AG04450 (cell line): Measurements from ENCODE around the gene VGLL4. TPM values are rescaled to one million over a fixed set of nuclear protein-coding genes. Genes with fewer than 3 reads are reported as not detected.

Source experiments
- CTCF ChIA-PET: fragments of 300-600, 350-600 bp; formaldehyde crosslinking; extraction: SDS; loops from one replicate; lab custom pipeline; 2022; ENCODE audit warnings: antibody characterized with exemption, inconsistent platforms; lab: Charles Lee
- POLR2A ChIA-PET: fragments of 350-600 bp; formaldehyde crosslinking; extraction: SDS; loops from one replicate; lab custom pipeline; 2021; ENCODE audit warnings: antibody characterized with exemption, inconsistent platforms; lab: Yijun Ruan, JAX
- DNase-seq: peaks from one replicate; pipeline ENCODE4 v3.0.0-alpha.2; 2011; ENCODE audit warnings: low read depth, low spot score
- H3K27ac ChIP-seq: one replicate; pipeline ENCODE4 v1.5.1; 2012; ENCODE audit warnings: low read depth, low read length, control low read depth
- H3K27me3 ChIP-seq: one replicate; pipeline ENCODE4 v1.6.0; 2012; ENCODE audit warnings: low read length; ENCODE audit not compliant: control insufficient read depth, insufficient read depth
- H3K4me3 ChIP-seq: 2 replicates; pipeline ENCODE4 v1.5.1; 2011; ENCODE audit warnings: mild to moderate bottlenecking, low read depth, low read length, control low read depth
- H3K9me3 ChIP-seq: 2 replicates; pipeline ENCODE4 v1.5.1; 2012; ENCODE audit warnings: low read length; ENCODE audit not compliant: control insufficient read depth, insufficient read depth
- polyA plus RNA-seq: library from polyadenylated mRNA; depleted of rRNA; stranded (reverse); fragments of >200 nt; gene quantifications from 2 replicates; pipeline ENCODE4 v1.2.3, GENCODE V29; 2011
- TF ChIP-seq, protein P1 (sequence below): IDR thresholded peaks from 2 replicates; pipeline ENCODE4 v1.5.1; 2011; ENCODE audit warnings: low read depth, low read length, control low read depth, inconsistent platforms

Gene VGLL4
- polyA plus RNA-seq, 1 experiment = 30.5 TPM

DNA sequence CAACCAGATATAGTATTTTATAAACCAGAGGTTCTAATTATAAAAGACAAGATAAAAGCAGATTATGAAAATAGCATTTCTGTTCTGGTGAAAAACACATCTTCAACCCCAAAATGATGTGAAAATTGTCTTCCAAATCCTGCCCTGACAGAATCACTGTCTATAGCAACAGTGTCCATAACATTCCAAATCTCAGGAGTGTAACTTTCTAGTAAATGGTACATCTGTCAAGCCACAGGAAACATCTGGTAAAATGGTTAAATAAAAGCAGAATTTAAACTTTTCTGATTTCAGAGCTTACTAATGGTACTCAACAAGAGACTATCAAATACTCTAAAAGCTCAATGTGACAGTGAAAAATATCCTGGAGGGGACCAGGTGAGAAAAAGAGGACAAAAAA, 60.5 kb downstream of the VGLL4 start:
- Histone ChIP-seq H3K27ac (peak overlapping the region; percentile 89), H3K9me3 (no peaks in the 10 kb centered on the region), H3K4me3 (no peak overlapping the region; the same call in 1 of the 2 replicates), H3K27me3 (no peaks in the 10 kb centered on the region)
- ChIA-PET CTCF (interaction anchor here (0.6 kb wide), 1 partner anchor 215 kb away, joined by 7 read pairs; no protein-coding TSS in a partner anchor), POLR2A (interaction anchor here (1.2 to 1.4 kb wide), 3 partner anchors 14 to 30 kb away, joined by 3 to 7 read pairs (median 4); no protein-coding TSS in a partner anchor)
- TF ChIP-seq, protein P1, sequence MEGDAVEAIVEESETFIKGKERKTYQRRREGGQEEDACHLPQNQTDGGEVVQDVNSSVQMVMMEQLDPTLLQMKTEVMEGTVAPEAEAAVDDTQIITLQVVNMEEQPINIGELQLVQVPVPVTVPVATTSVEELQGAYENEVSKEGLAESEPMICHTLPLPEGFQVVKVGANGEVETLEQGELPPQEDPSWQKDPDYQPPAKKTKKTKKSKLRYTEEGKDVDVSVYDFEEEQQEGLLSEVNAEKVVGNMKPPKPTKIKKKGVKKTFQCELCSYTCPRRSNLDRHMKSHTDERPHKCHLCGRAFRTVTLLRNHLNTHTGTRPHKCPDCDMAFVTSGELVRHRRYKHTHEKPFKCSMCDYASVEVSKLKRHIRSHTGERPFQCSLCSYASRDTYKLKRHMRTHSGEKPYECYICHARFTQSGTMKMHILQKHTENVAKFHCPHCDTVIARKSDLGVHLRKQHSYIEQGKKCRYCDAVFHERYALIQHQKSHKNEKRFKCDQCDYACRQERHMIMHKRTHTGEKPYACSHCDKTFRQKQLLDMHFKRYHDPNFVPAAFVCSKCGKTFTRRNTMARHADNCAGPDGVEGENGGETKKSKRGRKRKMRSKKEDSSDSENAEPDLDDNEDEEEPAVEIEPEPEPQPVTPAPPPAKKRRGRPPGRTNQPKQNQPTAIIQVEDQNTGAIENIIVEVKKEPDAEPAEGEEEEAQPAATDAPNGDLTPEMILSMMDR = no peak
- no peak for DNase-seq

DNA sequence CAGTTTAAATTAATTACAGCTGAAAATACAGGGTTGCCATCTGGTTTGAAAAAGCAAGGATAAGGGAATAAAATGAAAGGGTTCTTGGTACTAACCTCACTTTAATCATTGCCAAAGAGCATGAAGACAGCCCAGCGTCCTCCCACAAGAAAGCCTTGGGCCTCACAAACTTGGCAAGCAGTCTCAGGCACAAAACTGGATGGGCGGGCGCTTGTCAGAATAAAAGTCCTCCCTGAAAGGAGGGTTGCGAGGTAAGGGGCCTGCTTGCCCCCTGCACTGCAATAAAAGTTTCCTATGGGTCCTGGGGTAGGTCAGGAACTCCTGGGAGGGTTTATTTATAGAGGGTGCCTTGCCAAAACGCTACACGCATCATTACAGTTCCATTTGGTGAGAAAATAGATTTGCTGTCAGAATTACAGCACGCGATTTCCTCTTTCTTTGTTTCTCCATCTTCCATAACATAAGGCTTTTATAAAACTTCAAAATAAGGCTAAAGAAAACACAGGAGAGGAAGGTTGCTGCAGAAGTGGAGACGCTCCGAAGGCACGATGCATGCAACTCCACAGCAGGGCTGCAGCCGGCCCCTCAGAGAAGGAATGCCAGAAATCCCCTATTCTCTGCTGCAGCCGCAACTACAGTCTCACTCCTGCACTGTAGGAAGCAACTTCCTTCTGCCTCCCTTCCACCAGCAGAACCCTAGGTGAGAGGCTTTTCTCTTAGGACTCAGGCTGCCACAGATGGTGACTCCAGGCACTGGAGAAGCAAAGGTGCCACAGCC, 61.3 kb downstream of the VGLL4 start:
- ChIA-PET POLR2A (no interaction called here), CTCF (no interaction called here)
- Histone ChIP-seq H3K27ac (peak overlapping the region; percentile 89), H3K4me3 (peak overlapping the region; percentile 63), H3K9me3 (no peaks in the 10 kb centered on the region), H3K27me3 (no peaks in the 10 kb centered on the region)
- TF ChIP-seq, protein P1 = no peak
- peak; percentile 75 for DNase-seq

DNA sequence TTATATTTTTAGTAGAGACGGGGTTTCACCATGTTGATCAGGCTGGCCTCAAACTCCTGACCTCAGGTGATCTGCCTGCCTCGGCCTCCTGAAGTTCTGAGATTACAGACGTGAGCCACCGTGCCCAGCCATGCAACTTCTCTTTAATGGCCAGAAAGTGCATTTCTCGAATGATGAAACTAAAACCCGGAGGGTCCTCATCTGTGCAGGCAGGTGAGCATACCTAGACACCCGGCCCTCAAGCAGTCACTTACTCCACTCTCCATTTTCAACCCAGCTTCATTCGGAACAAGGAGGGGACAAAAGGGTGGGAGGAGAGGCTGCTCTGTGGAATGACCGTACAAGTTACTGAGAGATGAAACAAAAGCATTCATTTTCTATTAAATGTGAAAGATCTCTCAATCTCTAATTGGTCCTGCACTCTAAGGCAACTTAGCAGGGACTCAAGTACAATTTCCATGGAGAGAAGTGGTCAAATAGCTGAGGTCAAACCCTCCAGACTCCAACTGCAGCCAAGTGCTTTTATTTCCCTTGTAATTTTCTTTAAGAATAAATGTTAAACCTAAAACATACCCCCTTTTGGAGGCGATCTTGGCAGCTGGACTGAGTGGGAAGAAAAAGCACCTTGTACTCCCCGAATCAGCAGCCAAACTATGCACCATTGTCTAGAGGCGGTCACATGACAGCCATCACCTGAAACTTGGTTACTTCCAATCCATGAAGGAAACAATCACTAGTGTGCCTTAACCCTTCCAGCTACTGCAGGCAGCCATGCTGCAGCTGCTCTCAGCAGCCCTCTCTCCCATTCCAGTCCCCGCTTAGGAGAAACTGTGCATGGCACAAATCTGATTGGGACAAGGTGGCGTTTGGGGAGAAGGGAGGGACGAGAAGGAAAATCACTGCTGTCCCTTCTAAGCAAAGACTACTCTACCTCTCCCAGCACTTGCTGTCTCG, 62.2 kb downstream of the VGLL4 start:
- ChIA-PET POLR2A (no interaction called here), CTCF (interaction anchor here (0.6 to 0.7 kb wide), 2 partner anchors 9 to 12 kb away, joined by 3 to 5 read pairs; no protein-coding TSS in a partner anchor)
- H3K4me3 ChIP-seq = peak overlapping the region; percentile 63
- H3K27me3 ChIP-seq = no peaks in the 10 kb centered on the region
- no peaks in the 10 kb centered on the region for H3K9me3 ChIP-seq
- TF ChIP-seq, protein P1 = no peak
- DNase-seq = no peak
- peak overlapping the region; percentile 89 for H3K27ac ChIP-seq

DNA sequence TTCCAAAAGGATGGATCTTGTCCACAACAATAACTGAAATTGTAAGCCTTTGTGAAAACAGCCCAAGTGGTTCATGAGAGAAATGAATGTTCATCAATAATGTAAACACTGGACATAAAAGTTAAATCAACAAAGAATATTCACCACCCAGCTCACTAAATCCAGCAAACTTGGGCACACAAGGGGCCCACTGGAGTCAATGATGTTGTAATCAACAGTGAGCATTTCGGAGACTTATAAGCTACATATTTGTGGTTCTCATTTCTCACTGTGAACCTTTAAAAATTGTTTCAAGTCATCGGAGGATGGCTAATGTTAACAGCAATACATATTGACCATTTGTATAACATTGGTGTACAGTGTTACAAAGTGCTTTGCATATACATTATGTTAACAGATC, 63.1 kb downstream of the VGLL4 start:
- Histone ChIP-seq H3K27me3 (no peaks in the 10 kb centered on the region), H3K9me3 (no peaks in the 10 kb centered on the region), H3K4me3 (no peak overlapping the region; the same call in 1 of the 2 replicates), H3K27ac (no peak overlapping the region)
- ChIA-PET POLR2A (interaction anchor here (0.6 kb wide), 1 partner anchor 63 kb away, joined by 3 read pairs; no protein-coding TSS in a partner anchor), CTCF (interaction anchor here (0.6 to 0.7 kb wide), 3 partner anchors 10 to 802 kb away, joined by 3 to 5 read pairs (median 3); no protein-coding TSS in a partner anchor)
- DNase-seq = no peak
- TF ChIP-seq, protein P1 = no peak
